Activated CD4-positive, alpha-beta T cell treated with anti-CD3 and anti-CD28 coated beads for 36 hours (primary cell): Measurements from ENCODE around the gene CACTIN. TPM values are rescaled to one million over a fixed set of nuclear protein-coding genes. Genes with fewer than 3 reads are reported as not detected.
"Not testable (repeated sequence)": the region's sequence is repeated elsewhere in the genome, so short reads cannot be mapped to it uniquely, and the experiment has no call there.

Experiments used
- ATAC-seq: fragments of 200-7000 bp; cut with Tn5 transposase; one replicate; pipeline ENCODE4 v1.10.0; 2021; ENCODE audit warnings: mild to moderate bottlenecking, moderate library complexity
- CTCF ChIA-PET: fragments of 350-600 bp; sonication (Branson Sonifier 250); formaldehyde crosslinking; loops from one replicate; lab custom pipeline; 2021; ENCODE audit warnings: antibody characterized with exemption; lab: Charles Lee
- POLR2A ChIA-PET: fragments of 350-600 bp; sonication (Branson Sonifier 250); formaldehyde crosslinking; loops from one replicate; lab custom pipeline; 2021; ENCODE audit warnings: antibody characterized with exemption, inconsistent platforms; lab: Charles Lee
- DNase-seq: peaks from one replicate; pipeline ENCODE4 v3.0.0-alpha.2; 2020
- H3K27ac Mint-ChIP-seq: one replicate; pipeline ENCODE4 v1.8.0; 2021; ENCODE audit warnings: mixed read lengths
- H3K27me3 Mint-ChIP-seq: one replicate; pipeline ENCODE4 v1.8.0; 2021; ENCODE audit warnings: mixed read lengths
- H3K36me3 Mint-ChIP-seq: one replicate; pipeline ENCODE4 v1.8.0; 2021; ENCODE audit warnings: low read depth, mixed read lengths
- H3K4me1 Mint-ChIP-seq: one replicate; pipeline ENCODE4 v1.8.0; 2021; ENCODE audit warnings: mixed read lengths
- H3K4me3 Mint-ChIP-seq: one replicate; pipeline ENCODE4 v1.8.0; 2021; ENCODE audit warnings: mild to moderate bottlenecking, moderate library complexity, mixed read lengths
- H3K9me3 Mint-ChIP-seq: one replicate; pipeline ENCODE4 v1.8.0; 2021; ENCODE audit warnings: low read depth, mixed read lengths
- intact Hi-C, 2 experiments: fragments of 100-400 bp; cut with DNase I in 1 of 2; cut with micrococcal nuclease in 1 of 2; formaldehyde crosslinking; loops; one replicate each; pipeline versions ENCODE4 v1.14.2 to v1.15.1; 2022 to 2024; cut with DNase I, micrococcal nuclease
- total RNA-seq, 2 experiments: library from RNA; stranded (reverse); gene quantifications; one replicate each; pipeline ENCODE4 v1.2.3, GENCODE V29; 2021

The CACTIN gene
- total RNA-seq, 2 experiments from 2014 or later: 28.0 to 33.6 TPM

GRCh38 chr19:3653081-3653795, 26.6 kb upstream of the CACTIN start:
- ATAC-seq (no peak), DNase-seq (no peak)
- ChIA-PET CTCF (no interaction called here), POLR2A (no interaction called here)
- H3K4me1 Mint-ChIP-seq: no peaks in the 10 kb centered on the region
- H3K27ac Mint-ChIP-seq: no peak overlapping the region
- peaks cover 5% of the 10 kb centered on the region for H3K36me3 Mint-ChIP-seq
- H3K27me3 Mint-ChIP-seq: no peaks in the 10 kb centered on the region
- H3K9me3 Mint-ChIP-seq: no peaks in the 10 kb centered on the region
- H3K4me3 Mint-ChIP-seq: no peak overlapping the region
- intact Hi-C loops: no loop called here

GRCh38 chr19:3652422-3652821, 25.8 kb upstream of the CACTIN start:
- ChIA-PET POLR2A (no interaction called here), CTCF (no interaction called here)
- Mint-ChIP-seq H3K27me3 (no peaks in the 10 kb centered on the region), H3K27ac (no peak overlapping the region), H3K4me3 (no peak overlapping the region), H3K36me3 (peaks cover 4% of the 10 kb centered on the region), H3K9me3 (no peaks in the 10 kb centered on the region), H3K4me1 (no peaks in the 10 kb centered on the region)
- ATAC-seq (no peak), DNase-seq (no peak)
- intact Hi-C loops: no loop called here

- Mint-ChIP-seq H3K9me3 (no peaks in the 10 kb centered on the region), H3K27me3 (no peaks in the 10 kb centered on the region), H3K27ac (no peak overlapping the region), H3K36me3 (no peaks in the 10 kb centered on the region), H3K4me1 (no peaks in the 10 kb centered on the region), H3K4me3 (no peak overlapping the region)
- POLR2A ChIA-PET: no interaction called here
- CTCF ChIA-PET: no interaction called here
- DNase-seq (no peak), ATAC-seq (no peak)
- intact Hi-C loops: no loop called here
Measured at GRCh38 chr19:3651684-3652083, 25.1 kb upstream of the CACTIN start.

- intact Hi-C loops: no loop called here
- no peaks in the 10 kb centered on the region for H3K4me1 Mint-ChIP-seq
Measured at GRCh38 chr19:3649888-3650287, 23.3 kb upstream of the CACTIN start.

GRCh38 chr19:3648037-3648905, 21.7 kb upstream of the CACTIN start:
- intact Hi-C loops: no loop called here
- CTCF ChIA-PET: interaction anchor here (0.5 to 0.7 kb wide), 3 partner anchors 8 to 463 kb away, joined by 3 read pairs; partner anchors contain the start of gene NCLN
- H3K4me1 Mint-ChIP-seq: no peaks in the 10 kb centered on the region

More at GRCh38 chr19:3649888-3650287, 23.3 kb upstream of the CACTIN start:
- Mint-ChIP-seq H3K36me3 (no peaks in the 10 kb centered on the region), H3K27ac (no peak overlapping the region), H3K9me3 (no peaks in the 10 kb centered on the region), H3K27me3 (no peaks in the 10 kb centered on the region), H3K4me3 (no peak overlapping the region)
- ChIA-PET POLR2A (no interaction called here), CTCF (no interaction called here)
- DNase-seq (no peak), ATAC-seq (no peak)

GRCh38 chr19:3647102-3647501, 20.5 kb upstream of the CACTIN start:
- H3K27ac Mint-ChIP-seq: not testable (repeated sequence)

More at GRCh38 chr19:3648037-3648905, 21.7 kb upstream of the CACTIN start:
- DNase-seq (no peak), ATAC-seq (no peak)
- Mint-ChIP-seq H3K36me3 (no peaks in the 10 kb centered on the region), H3K4me3 (no peak overlapping the region), H3K27me3 (no peaks in the 10 kb centered on the region), H3K27ac (no peak overlapping the region), H3K9me3 (no peaks in the 10 kb centered on the region)
- POLR2A ChIA-PET: no interaction called here

GRCh38 chr19:3646336-3647092, 19.9 kb upstream of the CACTIN start:
- DNase-seq: no peak
- ATAC-seq: no peak
- no peaks in the 10 kb centered on the region for H3K36me3 Mint-ChIP-seq
- no peaks in the 10 kb centered on the region for H3K27me3 Mint-ChIP-seq
- ChIA-PET POLR2A (no interaction called here), CTCF (interaction anchor here (0.6 kb wide), 1 partner anchor 206 kb away, joined by 4 read pairs; no protein-coding TSS in a partner anchor)
- H3K9me3 Mint-ChIP-seq: no peaks in the 10 kb centered on the region
- intact Hi-C loops: no loop called here
- H3K27ac Mint-ChIP-seq: no peak overlapping the region
- H3K4me3 Mint-ChIP-seq: no peak overlapping the region
- H3K4me1 Mint-ChIP-seq: no peaks in the 10 kb centered on the region

More at GRCh38 chr19:3647102-3647501, 20.5 kb upstream of the CACTIN start:
- H3K36me3 Mint-ChIP-seq, ATAC-seq, H3K27me3 Mint-ChIP-seq, H3K9me3 Mint-ChIP-seq, H3K4me3 Mint-ChIP-seq, CTCF ChIA-PET, DNase-seq, intact Hi-C loops, H3K4me1 Mint-ChIP-seq, POLR2A ChIA-PET: not testable (repeated sequence)

GRCh38 chr19:3645726-3646125, 19.1 kb upstream of the CACTIN start:
- no peaks in the 10 kb centered on the region for H3K27me3 Mint-ChIP-seq
- H3K4me3 Mint-ChIP-seq: no peak overlapping the region
- no peaks in the 10 kb centered on the region for H3K9me3 Mint-ChIP-seq
- ChIA-PET CTCF (no interaction called here), POLR2A (no interaction called here)
- DNase-seq (no peak), ATAC-seq (no peak)
- H3K36me3 Mint-ChIP-seq: no peaks in the 10 kb centered on the region
- intact Hi-C loops: no loop called here
- H3K27ac Mint-ChIP-seq: no peak overlapping the region
- no peaks in the 10 kb centered on the region for H3K4me1 Mint-ChIP-seq

GRCh38 chr19:3645067-3645396, 18.4 kb upstream of the CACTIN start:
- ATAC-seq: no peak
- no peaks in the 10 kb centered on the region for H3K27me3 Mint-ChIP-seq
- H3K27ac Mint-ChIP-seq: no peak overlapping the region
- no peak overlapping the region for H3K4me3 Mint-ChIP-seq
- H3K9me3 Mint-ChIP-seq: no peaks in the 10 kb centered on the region
- ChIA-PET POLR2A (no interaction called here), CTCF (no interaction called here)
- no peak for DNase-seq
- H3K4me1 Mint-ChIP-seq: no peaks in the 10 kb centered on the region
- H3K36me3 Mint-ChIP-seq: no peaks in the 10 kb centered on the region
- intact Hi-C loops: no loop called here

- Mint-ChIP-seq H3K9me3 (no peaks in the 10 kb centered on the region), H3K4me1 (no peaks in the 10 kb centered on the region), H3K27me3 (no peaks in the 10 kb centered on the region), H3K36me3 (no peaks in the 10 kb centered on the region), H3K4me3 (no peak overlapping the region), H3K27ac (no peak overlapping the region)
- ChIA-PET POLR2A (no interaction called here), CTCF (interaction anchor here (0.6 to 0.7 kb wide), 2 partner anchors 58 to 333 kb away, joined by 3 to 7 read pairs; no protein-coding TSS in a partner anchor)
- DNase-seq (no peak), ATAC-seq (no peak)
- intact Hi-C loops: no loop called here
Measured at GRCh38 chr19:3644351-3645066, 17.9 kb upstream of the CACTIN start.
